ENCODE data around the gene ZNF74.
"Not testable (repeated sequence)": the region's sequence is repeated elsewhere in the genome, so short reads cannot be mapped to it uniquely, and the experiment has no call there.

ZNF74 gene

DNA sequence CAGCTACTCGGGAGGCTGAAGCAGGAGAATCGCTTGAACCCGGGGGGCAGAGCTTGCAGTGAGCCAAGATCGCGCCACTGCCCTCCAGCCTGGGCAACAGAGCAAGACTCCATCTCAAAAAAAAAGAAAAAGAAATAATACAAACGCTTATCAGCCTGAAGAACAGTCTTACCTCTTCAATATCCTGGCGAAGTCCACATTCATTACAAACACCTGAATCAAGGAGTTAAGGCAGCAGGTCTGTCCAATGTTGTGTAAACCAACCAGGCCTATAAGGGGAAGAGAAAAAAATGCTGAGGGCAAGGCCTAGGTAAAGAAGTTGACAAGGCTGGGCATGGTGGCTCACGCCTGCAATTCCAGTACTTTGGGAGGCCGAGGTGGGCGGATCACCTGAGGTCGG lies 17.0 kb upstream of the ZNF74 start:
- not testable (repeated sequence) for DNase-seq

GRCh38 chr22:20378110-20378509 lies 15.8 kb upstream of the ZNF74 start:
- DNase-seq, result no peak

- DNase-seq, result not testable (repeated sequence)
Measured at GRCh38 chr22:20378684-20379083, 15.3 kb upstream of the ZNF74 start.

DNA sequence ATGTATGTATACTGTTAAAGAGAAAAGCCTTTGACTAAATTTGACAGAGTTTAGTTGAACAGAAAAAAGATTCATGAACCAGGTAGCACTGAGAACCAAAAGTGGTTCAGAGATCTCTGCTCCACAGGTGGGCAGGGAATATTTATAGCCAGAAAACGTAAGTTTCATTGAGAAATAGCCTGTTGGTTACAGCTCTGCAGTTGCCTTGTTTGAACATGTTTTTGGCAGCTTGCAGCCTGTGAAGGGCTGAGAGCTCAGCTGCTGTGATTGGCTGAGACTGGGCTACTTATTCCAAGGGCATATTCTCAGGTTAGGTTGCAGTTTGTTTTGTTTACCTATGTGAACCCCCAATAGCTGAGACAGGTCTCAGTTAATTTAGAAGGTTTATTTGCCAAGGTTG lies 13.5 kb upstream of the ZNF74 start:
- no peak for DNase-seq

- no peak for DNase-seq
Measured at GRCh38 chr22:20383538-20383937, 10.4 kb upstream of the ZNF74 start.

- DNase-seq, result no peak
Measured at GRCh38 chr22:20384171-20384570, 9.8 kb upstream of the ZNF74 start.

DNA sequence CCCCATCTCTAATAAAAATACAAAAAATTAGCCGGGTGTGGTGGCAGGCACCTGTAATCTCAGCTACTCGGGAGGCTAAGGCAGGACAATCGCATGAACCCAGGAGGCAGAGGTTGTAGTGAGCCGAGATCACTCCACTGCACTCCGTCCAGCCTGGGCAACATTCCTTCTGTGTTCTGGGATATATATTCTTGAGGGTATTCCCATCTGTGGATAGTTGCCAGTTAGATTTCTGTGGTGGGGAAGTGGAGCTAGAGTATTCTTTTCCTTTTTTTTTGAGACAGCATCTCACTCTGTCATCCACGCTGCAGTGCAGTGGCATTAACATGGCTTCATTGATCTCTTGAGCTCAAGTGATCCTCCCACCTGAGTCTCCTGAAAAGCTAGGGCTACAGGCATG lies 9.1 kb upstream of the ZNF74 start:
- no peak for DNase-seq

- no peak for DNase-seq
Measured at GRCh38 chr22:20386336-20386735, 7.6 kb upstream of the ZNF74 start.

- no peak for DNase-seq
Measured at GRCh38 chr22:20386972-20387371, 7.0 kb upstream of the ZNF74 start.

GRCh38 chr22:20388200-20388599 lies 5.8 kb upstream of the ZNF74 start:
- no peak for DNase-seq

DNA sequence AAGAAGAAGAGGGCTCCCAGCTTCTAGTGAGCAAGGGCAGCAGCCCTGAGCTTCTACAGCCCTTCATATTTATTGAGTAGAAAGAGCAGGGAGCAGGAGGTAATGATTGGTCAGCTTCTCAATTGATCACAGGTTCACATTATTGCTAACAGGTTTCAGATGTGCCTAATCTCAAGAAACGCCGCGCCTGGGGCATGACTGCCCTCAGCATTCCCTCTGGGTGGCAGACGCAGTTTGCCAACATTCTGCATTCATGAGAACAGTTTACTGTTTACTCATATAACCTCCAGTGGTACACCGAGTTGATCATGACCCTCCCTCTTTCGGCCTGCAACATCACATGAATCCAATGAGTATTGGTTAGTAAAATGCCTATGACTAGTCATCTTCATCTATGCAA lies 4.7 kb upstream of the ZNF74 start:
- DNase-seq, result no peak

- no peak for DNase-seq
Measured at GRCh38 chr22:20390394-20390907, 3.5 kb upstream of the ZNF74 start.

DNA sequence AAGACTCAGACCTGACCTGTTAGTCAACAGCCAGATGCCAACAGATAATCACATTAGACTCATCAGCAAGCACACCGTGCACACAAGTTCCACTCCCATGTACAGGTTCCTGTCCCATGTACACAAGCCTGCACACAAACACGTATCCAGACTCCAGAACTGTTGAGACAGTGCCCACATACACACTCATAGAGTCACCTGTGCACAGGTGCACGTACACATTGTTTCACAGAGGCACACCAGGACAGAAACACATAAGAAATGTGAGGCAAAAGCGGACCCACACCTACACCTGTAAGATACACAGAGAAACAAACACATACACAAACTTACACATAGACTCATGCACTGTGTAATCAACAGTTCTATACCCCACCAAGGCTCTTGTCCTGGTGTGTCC lies 2.7 kb upstream of the ZNF74 start:
- no peak for DNase-seq

- not testable (repeated sequence) for DNase-seq
Measured at GRCh38 chr22:20392365-20392881, 1.5 kb upstream of the ZNF74 start.

DNA sequence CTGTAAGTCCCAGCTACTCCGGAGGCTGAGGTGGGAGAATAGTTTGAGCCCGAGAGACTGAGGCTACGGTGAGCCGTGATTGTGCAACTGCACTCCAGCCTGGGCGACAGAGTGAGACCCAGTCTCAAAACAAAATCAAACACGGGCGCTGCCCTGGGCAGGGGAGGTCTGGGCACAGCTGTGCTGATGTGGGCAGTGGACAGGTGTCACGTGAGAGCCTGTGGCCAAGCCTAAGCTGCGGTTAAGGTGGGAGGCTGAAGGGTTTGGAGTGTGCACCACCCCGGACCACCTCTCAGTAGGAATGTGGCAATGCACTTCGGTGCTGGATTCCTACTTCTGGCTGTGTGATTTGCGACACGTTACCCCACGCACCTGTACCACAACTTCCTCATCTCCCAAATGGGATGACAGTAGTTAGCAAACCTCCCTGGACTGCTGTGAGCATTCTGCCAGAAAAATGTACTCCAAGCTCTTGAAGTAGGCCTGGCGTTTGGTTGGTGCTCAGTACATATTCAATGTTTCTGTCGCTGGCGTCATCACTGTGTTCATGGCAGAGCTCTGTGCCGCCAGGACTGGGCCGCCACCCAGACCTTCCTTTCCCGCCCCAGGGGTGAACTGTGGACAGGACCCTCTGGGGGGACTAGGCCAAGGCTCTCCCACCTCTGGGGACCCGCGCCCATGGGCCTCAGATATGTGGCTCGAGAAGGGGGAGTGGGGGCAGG lies 807 bp upstream of the ZNF74 start:
- no peak for DNase-seq

DNA sequence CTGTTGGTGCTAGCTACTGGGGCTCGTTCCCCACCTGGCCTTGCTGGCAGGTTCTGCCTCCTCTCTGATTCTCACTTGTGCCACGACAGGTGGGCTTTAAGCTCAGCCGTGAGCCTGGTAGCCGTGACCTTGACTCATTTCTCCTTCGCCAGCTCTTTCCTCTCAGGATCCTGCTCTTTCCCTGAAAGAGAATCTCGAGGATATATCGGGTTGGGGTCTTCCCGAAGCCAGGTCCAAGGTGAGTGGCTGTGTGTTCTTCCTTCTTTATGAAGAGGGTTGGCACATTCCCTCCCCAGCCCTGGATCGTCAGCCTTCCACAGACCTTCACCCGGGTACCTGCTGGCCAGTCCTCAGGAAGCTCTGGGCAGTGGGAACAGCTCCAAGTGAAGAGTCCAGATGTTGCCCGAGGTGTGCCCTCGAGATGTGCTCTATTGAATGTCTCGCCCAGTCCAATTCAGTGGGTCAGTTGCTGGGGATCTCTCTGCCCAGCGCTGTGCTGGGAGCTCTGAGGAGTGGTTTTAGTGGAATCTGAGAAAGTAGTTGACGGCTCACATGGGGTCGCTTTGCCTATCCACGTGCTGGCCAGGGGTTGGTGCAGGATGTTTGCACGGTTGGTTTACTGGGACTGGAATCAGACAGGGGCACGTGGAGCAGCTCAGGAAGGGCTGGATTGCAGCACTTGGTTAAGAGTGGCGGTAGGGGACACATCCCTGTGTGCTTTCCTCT lies 1.4 kb downstream of the ZNF74 start:
- DNase-seq, result no peak

GRCh38 chr22:20395907-20396287 lies 1.9 kb downstream of the ZNF74 start:
- DNase-seq, result no peak

DNA sequence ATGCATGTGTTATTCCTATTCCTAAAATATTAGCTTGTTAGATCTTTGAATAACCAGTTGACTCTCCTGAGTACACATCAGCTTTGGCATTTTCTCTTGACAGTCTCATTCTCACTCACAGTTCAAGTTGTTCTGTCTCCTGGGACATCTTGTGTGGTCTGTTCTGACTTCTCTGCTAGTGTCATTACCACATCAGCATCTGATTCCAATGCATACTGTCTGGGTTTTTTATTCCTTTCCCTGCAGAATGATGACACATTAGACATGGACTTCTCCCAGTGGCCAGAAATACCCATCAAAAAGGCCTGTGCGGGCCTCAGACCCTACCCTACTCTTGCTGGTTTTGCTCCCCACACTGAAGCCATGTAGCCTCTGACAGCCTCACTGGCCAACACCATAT lies 2.7 kb downstream of the ZNF74 start:
- DNase-seq, result no peak

DNA sequence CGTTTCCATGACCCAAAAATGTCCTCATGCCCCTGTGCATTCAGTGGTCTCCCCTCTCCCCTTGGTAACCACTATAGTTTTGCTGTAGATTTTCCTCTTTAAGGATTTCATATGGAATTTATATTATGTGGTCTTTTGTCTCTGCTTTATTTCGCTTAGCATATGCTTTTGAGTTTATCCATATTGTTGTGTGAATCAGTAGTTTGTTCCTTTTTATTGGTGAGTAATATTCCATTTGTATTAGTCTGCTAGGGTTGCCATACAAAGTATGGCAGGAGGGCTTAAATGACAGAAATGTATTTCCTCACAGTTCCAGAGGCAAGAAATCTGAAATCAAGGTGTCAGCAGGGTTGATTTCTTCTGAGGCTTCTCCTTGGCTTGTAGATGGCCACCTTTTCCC lies 3.5 kb downstream of the ZNF74 start:
- no peak for DNase-seq

- DNase-seq, result no peak
Measured at GRCh38 chr22:20398420-20398819, 4.5 kb downstream of the ZNF74 start.

GRCh38 chr22:20399866-20400605 lies 6.1 kb downstream of the ZNF74 start:
- no peak for DNase-seq

GRCh38 chr22:20400606-20401375 lies 6.8 kb downstream of the ZNF74 start:
- no peak for DNase-seq
